ENCODE measurements around the gene GSTCD. TPM values are rescaled to one million over a fixed set of nuclear protein-coding genes. Genes with fewer than 3 reads are reported as not detected.

GSTCD gene
- total and polyA plus RNA-seq, 4 donors: 1.5 to 17.9 (median 8.4) TPM

DNA sequence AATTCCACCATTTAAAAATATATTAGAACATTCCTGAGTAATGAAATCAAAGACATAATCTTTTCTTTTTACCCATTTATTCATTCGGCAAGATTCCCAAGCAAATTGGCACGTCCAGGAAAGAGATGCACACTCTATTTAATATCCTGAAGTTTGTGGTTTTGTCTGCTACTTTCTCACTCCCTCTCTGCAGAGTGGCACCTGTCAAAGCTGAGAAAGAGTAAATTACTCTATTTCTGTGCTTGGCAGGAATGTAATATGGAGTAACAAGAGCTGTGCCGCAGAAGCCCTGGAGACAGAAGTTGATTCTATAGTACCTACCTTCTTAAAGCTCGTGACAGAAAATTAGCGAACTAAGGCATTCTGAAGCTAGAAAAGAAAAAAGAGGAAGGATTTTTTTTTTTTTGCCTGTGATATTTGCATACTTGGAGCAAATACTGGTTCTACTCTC lies 5.5 kb downstream of the GSTCD start:
- Histone ChIP-seq H3K36me3 (ENCODE audit: control insufficient read depth in 4 of 4, insufficient read depth in 4 of 4, low read length in 4 of 4) (peaks cover 0 to 2% (median under 1%) of the 10 kb centered on the region in 4 donors), H3K9me3 (ENCODE audit: control insufficient read depth in 4 of 4, insufficient read depth in 3 of 4, low read length in 3 of 4) (no peaks in the 10 kb centered on the region), H3K27ac (ENCODE audit: low read depth in 1 of 2, low read length in 1 of 2) (no peak overlapping the region), H3K4me3 (no peak overlapping the region), H3K4me1 (ENCODE audit: control insufficient read depth in 5 of 5, insufficient read depth in 5 of 5, low read length in 5 of 5) (peaks cover 0 to 11% (median 0%) of the 10 kb centered on the region in 5 donors), H3K9ac (ENCODE audit: insufficient read depth in 1 of 2, low read length in 2 of 2) (no peak overlapping the region), H3K27me3 (ENCODE audit: control insufficient read depth in 3 of 3, insufficient read depth in 3 of 3, low read length in 2 of 3) (no peaks in the 10 kb centered on the region)
- ATAC-seq (ENCODE audit: insufficient read depth, low FRiP score) (no peak), DNase-seq (no peak)
- no peak for TF ChIP-seq CTCF (IDR thresholded peaks at IDR 0.05; ENCODE audit: control extremely low read depth, extremely low read depth)
- 27 to 57% methylated on average over 5 of the region's 5 CpGs for WGBS, 2 donors

GRCh38 chr4:105714932-105715331 lies 6.3 kb downstream of the GSTCD start:
- Histone ChIP-seq H3K9ac (ENCODE audit: insufficient read depth in 1 of 2, low read length in 2 of 2) (no peak overlapping the region), H3K9me3 (ENCODE audit: control insufficient read depth in 4 of 4, insufficient read depth in 3 of 4, low read length in 3 of 4) (no peaks in the 10 kb centered on the region), H3K36me3 (ENCODE audit: control insufficient read depth in 4 of 4, insufficient read depth in 4 of 4, low read length in 4 of 4) (peaks cover 0 to 5% (median 1%) of the 10 kb centered on the region in 4 donors), H3K4me3 (no peak overlapping the region), H3K27me3 (ENCODE audit: control insufficient read depth in 3 of 3, insufficient read depth in 3 of 3, low read length in 2 of 3) (no peaks in the 10 kb centered on the region), H3K27ac (ENCODE audit: low read depth in 1 of 2, low read length in 1 of 2) (no peak overlapping the region), H3K4me1 (ENCODE audit: control insufficient read depth in 5 of 5, insufficient read depth in 5 of 5, low read length in 5 of 5) (peaks cover 0 to 3% (median 0%) of the 10 kb centered on the region in 5 donors)
- ATAC-seq (ENCODE audit: insufficient read depth, low FRiP score) (no peak), DNase-seq (peak in 1 of 3 donors; percentile 23)
- no peak for TF ChIP-seq CTCF (IDR thresholded peaks at IDR 0.05; ENCODE audit: control extremely low read depth, extremely low read depth)
- 40 to 60% methylated on average over 1 of the region's 1 CpG for WGBS, 2 donors

DNA sequence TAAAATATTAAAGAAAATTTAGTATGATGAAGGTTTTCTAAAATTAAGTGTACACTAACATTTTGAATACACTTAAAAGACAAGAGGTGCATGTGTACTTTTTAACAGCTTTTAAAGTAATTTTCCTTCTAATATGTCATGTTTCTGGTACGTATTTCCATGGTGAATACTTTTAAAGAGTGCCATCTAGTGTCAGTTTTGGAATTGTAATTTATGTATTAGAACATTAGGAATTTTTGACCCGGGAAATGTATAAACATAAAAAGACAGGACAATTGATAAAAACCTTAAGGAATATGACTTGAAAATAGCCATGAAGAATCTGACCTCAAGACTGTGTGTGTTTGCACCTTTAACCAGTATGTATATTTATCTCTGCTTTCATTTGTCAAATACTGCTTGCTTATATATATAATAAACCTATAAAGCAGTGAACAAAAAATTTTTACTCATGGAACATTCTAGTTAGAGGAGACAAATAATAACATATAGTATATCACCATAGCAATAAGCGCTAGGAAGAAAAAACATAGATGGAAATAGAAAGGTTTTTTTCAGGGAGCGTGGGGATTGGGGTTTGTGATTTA lies 7.2 kb downstream of the GSTCD start:
- ATAC-seq (ENCODE audit: insufficient read depth, low FRiP score) (no peak), DNase-seq (peak in 2 of 3 donors; percentile 75 to 78)
- peaks cover 0 to 3% (median 0%) of the 10 kb centered on the region in 5 donors for H3K4me1 ChIP-seq (ENCODE audit: control insufficient read depth in 5 of 5, insufficient read depth in 5 of 5, low read length in 5 of 5)
- TF ChIP-seq CTCF (IDR thresholded peaks at IDR 0.05; ENCODE audit: control extremely low read depth, extremely low read depth): peak; percentile 5
- H3K27ac ChIP-seq (ENCODE audit: low read depth in 1 of 2, low read length in 1 of 2): no peak overlapping the region
- H3K9ac ChIP-seq (ENCODE audit: insufficient read depth in 1 of 2, low read length in 2 of 2): no peak overlapping the region
- no peaks in the 10 kb centered on the region for H3K9me3 ChIP-seq (ENCODE audit: control insufficient read depth in 4 of 4, insufficient read depth in 3 of 4, low read length in 3 of 4)
- H3K4me3 ChIP-seq: no peak overlapping the region
- H3K36me3 ChIP-seq (ENCODE audit: control insufficient read depth in 4 of 4, insufficient read depth in 4 of 4, low read length in 4 of 4): peaks cover 0 to 5% (median 1%) of the 10 kb centered on the region in 4 donors
- H3K27me3 ChIP-seq (ENCODE audit: control insufficient read depth in 3 of 3, insufficient read depth in 3 of 3, low read length in 2 of 3): no peaks in the 10 kb centered on the region
- 47 to 49% methylated on average over 4 of the region's 4 CpGs for WGBS, 2 donors

Measured in lung (tissue), 12 donors.